GM18519 (cell line): ENCODE results near the gene ENOX1.

Experiments
- ATAC-seq: cut with Tn5 transposase; IDR thresholded peaks from one replicate; pipeline ENCODE4 v1.9.1; 2021; ENCODE audit warnings: mild to moderate bottlenecking, moderate library complexity; ENCODE audit not compliant: unreplicated experiment, low FRiP score

ENOX1 gene

GRCh38 chr13:43271152-43271551 lies 515.6 kb downstream of the ENOX1 start:
- ATAC-seq, result no peak

- ATAC-seq, result no peak
Observed at GRCh38 chr13:43270130-43270830, 516.5 kb downstream of the ENOX1 start.

GRCh38 chr13:43269037-43269481 lies 517.7 kb downstream of the ENOX1 start:
- ATAC-seq, result no peak

GRCh38 chr13:43268632-43269031 lies 518.1 kb downstream of the ENOX1 start:
- no peak for ATAC-seq

DNA sequence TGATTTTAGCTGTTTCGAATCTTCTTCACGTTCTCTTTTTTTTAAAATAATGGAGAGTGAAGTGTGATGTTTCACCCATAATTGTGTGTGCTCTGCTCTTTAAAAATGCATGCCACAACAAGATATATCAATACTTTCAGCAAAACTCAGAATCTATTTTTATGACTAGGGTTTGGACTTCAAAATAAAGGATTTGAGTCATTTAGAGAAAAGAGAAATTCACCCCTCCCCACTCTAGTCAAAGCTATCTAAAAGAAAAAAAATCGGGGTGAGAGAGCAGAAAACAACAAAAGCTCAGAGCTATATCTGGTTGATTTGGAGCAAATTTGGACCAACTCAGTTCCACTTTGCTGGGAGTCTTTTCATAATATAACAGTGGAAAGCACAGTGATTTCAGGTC lies 518.9 kb downstream of the ENOX1 start:
- ATAC-seq, result no peak

DNA sequence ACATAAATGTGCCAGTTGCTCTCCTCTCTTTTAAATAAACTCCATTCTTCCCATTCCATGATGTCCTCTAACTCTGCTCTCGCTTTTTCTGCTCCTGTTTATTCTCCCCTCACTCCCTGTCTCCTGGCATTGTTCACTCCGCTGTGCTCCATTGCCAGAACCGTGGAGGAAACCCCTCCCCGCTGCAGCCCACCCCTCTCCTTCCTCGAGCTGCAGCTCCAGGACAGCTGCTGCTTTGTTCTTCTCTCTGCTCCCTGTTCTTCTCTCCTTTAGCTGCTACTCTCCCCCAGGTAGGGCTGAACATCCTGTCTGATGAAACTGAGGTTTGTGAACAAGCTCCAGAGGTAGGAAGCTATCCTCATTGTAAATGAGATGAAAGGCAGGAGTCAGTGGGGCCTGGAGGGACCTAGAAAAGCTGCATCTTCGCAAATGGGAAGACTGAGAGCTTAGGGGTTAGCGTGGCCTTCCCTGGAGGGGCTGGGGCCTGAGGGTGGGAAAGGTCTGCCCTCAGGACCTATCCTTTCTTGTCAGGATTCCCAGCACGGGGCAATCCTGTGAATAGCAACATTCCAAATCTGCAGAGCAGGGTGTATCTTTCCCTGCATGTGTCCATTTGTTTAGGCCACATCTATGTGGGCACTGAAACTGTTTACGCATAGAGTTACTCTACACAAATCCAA lies 519.7 kb downstream of the ENOX1 start:
- no peak for ATAC-seq

DNA sequence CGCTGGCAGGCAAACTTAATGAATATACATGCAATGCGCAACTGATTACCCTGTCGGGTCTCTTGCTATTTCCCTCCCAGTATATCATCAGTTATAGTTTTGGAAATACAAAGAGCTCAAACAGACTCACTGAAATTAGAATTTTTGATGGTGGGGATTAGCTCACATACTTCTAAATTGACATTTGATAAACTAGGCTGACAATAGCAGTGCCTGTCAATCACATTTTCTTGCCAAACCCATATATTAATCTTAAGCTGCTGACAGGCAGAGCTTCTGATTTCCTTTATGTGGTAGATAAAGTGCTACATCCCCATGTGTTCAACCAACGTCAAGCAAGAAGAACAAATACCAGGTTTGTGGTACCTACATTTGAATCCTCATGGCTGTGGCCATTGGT lies 521.7 kb downstream of the ENOX1 start:
- ATAC-seq, result no peak

DNA sequence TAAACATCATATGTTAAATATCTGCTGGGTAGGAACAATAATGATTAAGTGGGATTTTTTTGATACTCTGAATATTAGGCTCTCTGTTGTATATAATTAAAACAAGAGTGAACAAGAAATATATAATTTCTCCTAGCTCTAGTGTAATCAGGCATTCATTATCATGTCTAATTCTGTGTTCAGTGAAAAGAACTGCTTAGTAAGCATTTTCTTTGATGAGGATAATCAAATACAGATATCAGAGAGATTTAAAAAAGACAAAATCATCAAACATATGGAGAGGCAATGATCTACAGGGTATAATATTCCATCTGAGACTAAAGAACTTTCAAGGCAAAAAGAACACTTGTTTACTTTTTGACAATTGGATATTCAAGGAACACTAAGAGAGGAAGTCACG lies 522.3 kb downstream of the ENOX1 start:
- ATAC-seq, result no peak

DNA sequence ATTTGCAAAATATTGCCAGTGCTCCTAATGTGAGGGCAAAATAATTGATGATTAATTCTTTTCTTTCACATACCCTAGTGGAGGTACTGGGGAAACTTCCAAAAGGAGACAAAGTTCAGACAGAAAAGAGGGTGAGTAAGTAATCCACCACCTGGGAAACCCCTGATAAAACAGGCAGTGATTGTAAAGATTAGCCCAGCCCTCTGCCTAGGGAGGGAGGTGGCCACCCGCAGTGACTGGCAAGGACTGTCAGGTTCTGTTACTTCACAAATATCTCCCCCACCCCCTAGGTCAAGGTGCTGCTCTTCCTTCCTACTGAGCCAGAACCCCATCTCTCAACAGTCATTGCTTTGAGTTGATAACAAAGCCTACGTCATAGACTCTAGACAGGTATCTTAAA lies 523.7 kb downstream of the ENOX1 start:
- no peak for ATAC-seq

GRCh38 chr13:43260999-43261398 lies 525.8 kb downstream of the ENOX1 start:
- no peak for ATAC-seq

- ATAC-seq, result no peak
Observed at GRCh38 chr13:43258771-43259170, 528.0 kb downstream of the ENOX1 start.

DNA sequence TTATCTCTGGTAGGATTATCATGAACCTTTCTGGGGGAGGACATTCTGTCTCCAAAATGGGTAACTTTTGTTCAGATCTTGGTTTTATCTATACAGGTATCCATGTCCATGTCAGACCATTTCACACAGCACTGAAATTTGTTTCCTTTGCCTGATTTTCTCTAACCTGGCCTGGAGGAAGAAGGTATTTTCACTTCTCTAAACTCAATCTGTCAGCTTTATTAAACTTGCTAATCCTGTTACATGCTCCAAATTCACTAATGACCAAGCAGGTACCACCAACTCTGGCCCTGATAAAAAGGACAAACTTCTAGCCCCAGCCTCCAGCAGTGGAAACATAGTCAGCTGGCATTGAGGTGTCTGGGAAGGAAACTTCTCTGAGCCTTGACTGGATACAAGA lies 529.0 kb downstream of the ENOX1 start:
- ATAC-seq, result no peak

DNA sequence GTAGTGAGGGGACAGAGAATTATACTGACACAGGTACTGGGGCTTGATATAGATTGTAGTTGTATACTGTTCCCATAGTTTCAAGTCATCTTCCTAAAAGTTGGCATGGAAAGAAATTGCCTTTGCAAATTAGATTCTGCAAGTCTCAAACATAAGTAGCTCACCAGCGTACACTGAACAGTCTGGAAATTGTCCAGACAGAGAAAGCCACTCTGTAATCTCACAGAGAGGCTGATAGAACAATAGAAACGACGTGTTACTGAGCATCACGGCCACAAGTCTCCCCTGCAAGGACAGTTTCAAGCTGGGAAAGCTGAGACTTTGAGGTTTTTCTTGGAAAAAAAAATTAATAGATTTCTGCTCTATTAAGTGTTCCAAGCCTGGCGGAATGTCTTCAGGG lies 534.8 kb downstream of the ENOX1 start:
- no peak for ATAC-seq

GRCh38 chr13:43246382-43246781 lies 540.4 kb downstream of the ENOX1 start:
- no peak for ATAC-seq

DNA sequence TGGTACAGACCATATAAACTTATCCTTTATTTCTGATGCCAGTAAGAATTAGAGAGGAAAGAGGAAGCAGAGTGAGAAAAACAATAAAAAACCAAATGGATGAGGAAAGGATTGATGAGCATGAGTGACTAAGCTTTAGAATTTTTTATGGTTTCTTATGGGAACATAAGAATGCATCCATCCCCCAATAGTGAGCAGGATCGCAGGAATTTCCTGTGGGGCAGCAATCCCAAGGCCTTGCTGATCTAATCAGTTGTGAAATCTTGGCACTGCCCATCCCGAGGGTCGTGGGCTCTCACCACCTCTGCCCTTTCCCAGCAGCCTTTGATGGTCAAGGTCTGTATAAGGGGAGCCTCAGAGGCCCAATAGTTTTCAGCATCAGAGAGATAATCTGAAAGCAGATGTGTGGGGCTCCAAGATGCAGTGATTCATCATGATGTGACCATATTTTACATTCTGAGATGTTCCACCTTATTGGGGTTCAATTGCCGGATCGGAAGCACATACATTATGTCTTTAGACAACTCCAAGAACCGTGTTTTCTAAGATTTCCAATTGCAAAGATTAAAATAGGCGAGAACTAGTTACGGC lies 541.3 kb downstream of the ENOX1 start:
- no peak for ATAC-seq

- no peak for ATAC-seq
Observed at GRCh38 chr13:43244481-43244880, 542.3 kb downstream of the ENOX1 start.

DNA sequence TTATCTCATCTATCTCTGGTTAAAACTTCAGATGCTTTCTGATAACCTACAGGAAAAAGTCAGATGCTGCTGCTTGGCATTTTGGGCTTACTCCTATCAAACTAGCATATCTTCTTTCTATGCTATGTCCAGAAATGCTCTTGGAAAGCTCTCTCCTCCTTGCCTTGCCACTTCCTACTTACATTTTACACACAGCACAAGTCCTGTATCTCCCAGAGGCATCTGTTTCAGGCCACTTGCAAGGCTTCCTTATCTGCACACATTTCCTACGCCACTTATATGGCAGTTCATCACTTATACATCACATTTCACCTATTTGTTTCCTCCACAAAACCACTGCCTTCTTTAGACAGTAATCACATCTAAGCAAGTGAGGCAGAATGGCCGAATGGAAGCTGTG lies 543.1 kb downstream of the ENOX1 start:
- ATAC-seq, result no peak

DNA sequence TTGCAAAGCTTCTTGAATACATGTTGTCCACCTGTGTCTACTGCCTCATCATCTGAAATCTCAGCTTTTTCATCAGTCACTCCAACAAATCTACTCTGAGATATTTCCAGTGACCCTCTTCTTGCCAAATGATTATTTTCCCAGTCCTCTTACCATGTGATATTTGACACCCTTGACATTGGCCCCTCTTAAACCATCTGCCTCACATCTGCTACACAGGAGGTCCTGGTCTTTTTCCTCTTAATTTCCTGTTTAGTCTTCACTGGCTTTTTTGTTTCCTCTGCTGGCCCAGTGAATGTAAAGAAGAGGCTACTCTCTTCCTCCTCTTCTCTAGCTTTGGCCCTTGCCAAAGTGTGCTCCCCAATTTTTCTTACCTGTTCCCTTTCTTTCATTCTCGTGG lies 544.7 kb downstream of the ENOX1 start:
- ATAC-seq, result no peak

DNA sequence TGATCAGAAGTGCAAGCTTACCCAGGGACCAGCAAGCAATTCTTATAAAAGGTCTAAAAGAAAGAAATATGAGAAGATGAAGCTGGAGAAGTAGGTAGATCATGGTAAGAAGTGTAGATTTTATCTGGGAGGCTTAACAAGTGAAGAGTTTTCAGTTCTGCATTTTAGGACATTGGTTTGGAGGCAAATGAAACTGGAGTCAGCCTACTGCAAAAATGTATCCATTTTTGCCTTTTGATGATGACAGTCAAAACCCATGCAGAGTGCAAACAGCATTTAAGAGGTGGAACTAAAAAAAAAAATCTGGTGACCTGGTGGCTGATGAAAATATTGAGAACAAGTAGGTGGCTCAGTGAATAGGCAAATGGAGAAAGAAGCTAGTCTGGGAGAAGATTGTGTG lies 546.5 kb downstream of the ENOX1 start:
- ATAC-seq, result peak; percentile 89

- no peak for ATAC-seq
Observed at GRCh38 chr13:43239275-43239840, 547.4 kb downstream of the ENOX1 start.

GRCh38 chr13:43238341-43239083 lies 548.3 kb downstream of the ENOX1 start:
- ATAC-seq, result no peak
